ENCODE data around the gene KIF13A.

DNA sequence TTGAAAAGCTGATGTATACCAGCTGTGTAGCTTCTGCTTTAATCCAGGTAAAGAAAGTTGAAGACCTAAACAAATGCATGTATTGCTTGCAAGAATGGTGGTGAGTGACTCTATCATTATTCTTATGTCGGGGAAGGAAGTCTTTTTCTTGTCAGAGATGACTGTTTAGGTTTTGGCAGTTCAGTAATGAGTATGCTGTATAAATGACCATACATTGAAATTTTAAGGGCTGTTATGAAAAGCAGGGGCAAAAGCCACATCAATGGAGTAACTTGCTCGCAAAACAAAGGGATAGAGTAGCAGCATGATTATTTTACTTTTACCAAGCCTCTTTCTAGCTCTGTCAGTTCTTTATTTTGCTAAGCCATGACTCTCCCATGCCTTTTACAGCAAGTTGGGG is 224.8 kb downstream of the KIF13A start:
- TF ChIP-seq EZH2 (IDR thresholded peaks at IDR 0.05), result no peak
- TF ChIP-seq POLR2AphosphoS5 (IDR thresholded peaks at IDR 0.05; ENCODE audit: borderline replicate concordance, low read depth, low read length), result no peak
- no peak for TF ChIP-seq FOXP2 (optimal IDR thresholded peaks at IDR 0.05; ENCODE audit: control extremely low read depth, extremely low read length, insufficient read depth)

Data from SK-N-MC (cell line).